IPS-15b (cell line): ENCODE results near the gene IFI44L.

Experiments used
- H3K27me3 ChIP-seq: one replicate; pipeline ENCODE4 v1.6.1; 2013; ENCODE audit warnings: low read length; ENCODE audit not compliant: control insufficient read depth, insufficient read depth
- H3K36me3 ChIP-seq: one replicate; pipeline ENCODE4 v1.6.1; 2013; ENCODE audit warnings: low read length; ENCODE audit not compliant: control insufficient read depth, insufficient read depth
- H3K4me1 ChIP-seq: one replicate; pipeline ENCODE4 v1.6.1; 2013; ENCODE audit warnings: mild to moderate bottlenecking, low read length; ENCODE audit not compliant: control insufficient read depth, insufficient read depth
- H3K4me3 ChIP-seq: one replicate; pipeline ENCODE4 v1.5.1; 2013; ENCODE audit warnings: low read depth, low read length
- H3K9ac ChIP-seq: one replicate; pipeline ENCODE4 v1.6.1; 2013; ENCODE audit warnings: low read depth, mild to moderate bottlenecking, low read length
- H3K9me3 ChIP-seq: one replicate; pipeline ENCODE4 v1.6.1; 2013; ENCODE audit warnings: mild to moderate bottlenecking, low read length; ENCODE audit not compliant: control insufficient read depth, insufficient read depth

Gene IFI44L

DNA sequence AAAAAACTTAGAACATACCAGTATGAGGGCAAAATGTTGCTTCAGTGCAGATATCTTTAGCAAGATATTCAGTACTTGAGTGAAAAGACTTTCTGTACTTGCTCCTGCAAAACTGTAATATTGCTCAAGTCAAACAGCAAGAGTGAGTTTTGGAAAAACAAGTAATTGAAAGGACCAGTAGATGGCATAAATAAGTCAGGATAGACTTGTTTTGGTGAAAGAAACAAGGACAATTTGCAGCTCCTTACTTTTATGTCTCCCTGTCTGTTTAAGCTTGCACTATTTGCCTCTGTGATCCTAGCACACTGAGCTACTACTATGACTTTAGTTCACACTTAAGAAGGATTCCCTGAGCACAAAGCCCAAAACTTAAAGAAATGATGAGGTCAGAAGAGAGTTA lies 68.4 kb downstream of the IFI44L start:
- Histone ChIP-seq H3K9me3 (no peaks in the 10 kb centered on the region), H3K4me3 (no peak overlapping the region), H3K4me1 (peaks cover 2% of the 10 kb centered on the region), H3K36me3 (no peaks in the 10 kb centered on the region), H3K27me3 (no peaks in the 10 kb centered on the region), H3K9ac (no peak overlapping the region)

DNA sequence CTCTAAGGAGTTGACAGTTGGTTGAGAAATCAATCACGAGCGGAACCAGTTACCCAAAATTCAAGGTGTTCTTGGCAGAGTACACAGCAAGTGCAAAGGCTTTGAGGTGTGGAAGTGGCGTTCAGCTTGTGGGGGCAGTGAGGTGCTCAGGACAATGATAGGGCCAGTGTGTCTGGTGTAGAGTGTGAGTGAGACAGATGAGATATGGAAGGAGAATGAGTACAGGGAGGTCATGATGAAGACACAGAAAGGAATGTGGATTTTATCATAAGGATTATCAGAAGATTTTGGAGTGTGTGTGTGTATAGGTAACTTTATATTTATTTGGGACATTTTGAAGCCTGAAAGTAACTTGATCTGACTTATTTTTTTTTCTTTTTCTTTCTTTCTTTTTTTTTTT lies 70.3 kb downstream of the IFI44L start:
- no peaks in the 10 kb centered on the region for H3K9me3 ChIP-seq
- no peak overlapping the region for H3K9ac ChIP-seq
- H3K4me3 ChIP-seq, result no peak overlapping the region
- no peaks in the 10 kb centered on the region for H3K36me3 ChIP-seq
- peaks cover 2% of the 10 kb centered on the region for H3K4me1 ChIP-seq
- H3K27me3 ChIP-seq, result no peaks in the 10 kb centered on the region

DNA sequence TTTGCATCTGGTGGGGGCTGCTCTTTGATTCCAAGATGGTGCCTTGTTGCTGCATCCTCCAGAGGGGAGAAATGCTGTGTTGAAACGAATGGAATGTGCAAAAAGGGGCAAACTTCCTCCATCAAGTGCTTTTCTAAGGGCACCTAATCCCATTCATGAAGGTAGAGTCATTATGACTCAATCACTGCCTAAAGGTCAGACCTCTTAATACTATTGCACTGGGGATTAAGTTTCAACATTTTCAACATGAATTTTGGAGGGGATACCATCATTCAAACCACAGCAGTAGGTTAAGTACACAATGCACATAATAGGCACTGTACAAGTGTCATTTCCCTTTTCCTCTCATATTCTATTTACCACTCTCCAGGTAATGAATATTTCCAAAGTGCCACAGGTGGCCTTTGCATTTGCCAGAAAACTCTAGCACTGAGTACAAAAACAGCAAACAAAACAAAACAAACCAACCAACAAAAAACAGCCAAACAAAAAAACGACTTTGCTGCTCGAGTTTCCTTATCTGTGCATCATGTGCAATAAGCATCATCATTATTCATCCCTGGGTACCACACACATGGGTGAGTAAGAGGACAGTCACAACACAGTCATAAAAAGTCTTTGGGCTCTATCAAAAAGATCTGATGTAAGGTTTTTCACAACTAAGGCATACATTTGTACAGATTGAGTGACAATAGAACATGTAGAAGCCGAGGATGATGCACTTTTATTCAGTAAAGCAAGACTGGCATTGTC lies 71.9 kb downstream of the IFI44L start:
- Histone ChIP-seq H3K9ac (no peak overlapping the region), H3K36me3 (no peaks in the 10 kb centered on the region), H3K9me3 (no peaks in the 10 kb centered on the region), H3K4me1 (peaks cover 2% of the 10 kb centered on the region), H3K4me3 (no peak overlapping the region), H3K27me3 (no peaks in the 10 kb centered on the region)
